GM18498 (cell line): ENCODE results near the gene DNAJB2.
"Not testable (repeated sequence)": the region's sequence is repeated elsewhere in the genome, so short reads cannot be mapped to it uniquely, and the experiment has no call there.

ENCODE experiments used
- ATAC-seq: cut with Tn5 transposase; IDR thresholded peaks from one replicate; pipeline ENCODE4 v1.9.1; 2021; ENCODE audit warnings: mild to moderate bottlenecking, moderate library complexity; ENCODE audit not compliant: unreplicated experiment

The DNAJB2 gene

GRCh38 chr2:219254590-219255201, 24.5 kb upstream of the DNAJB2 start:
- ATAC-seq: peak; percentile 32

DNA sequence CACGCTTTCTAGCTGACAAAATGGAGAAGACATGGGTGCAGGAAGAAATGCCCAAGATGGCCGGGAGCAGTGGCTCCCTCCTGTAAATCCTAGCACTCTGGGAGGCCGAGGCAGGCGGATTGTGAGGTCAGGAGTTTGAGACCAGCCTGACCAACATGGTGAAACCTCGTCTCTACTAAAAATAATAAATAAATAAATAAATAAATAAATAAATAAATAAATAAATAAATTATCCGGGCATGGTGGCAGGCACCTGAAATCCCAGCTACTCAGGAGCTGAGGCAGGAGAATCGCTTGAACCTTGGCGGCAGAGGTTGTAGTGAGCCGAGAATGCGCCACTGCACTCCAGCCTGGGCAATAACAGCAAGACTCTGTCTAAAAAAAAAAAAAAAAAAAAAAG, 20.2 kb upstream of the DNAJB2 start:
- not testable (repeated sequence) for ATAC-seq

DNA sequence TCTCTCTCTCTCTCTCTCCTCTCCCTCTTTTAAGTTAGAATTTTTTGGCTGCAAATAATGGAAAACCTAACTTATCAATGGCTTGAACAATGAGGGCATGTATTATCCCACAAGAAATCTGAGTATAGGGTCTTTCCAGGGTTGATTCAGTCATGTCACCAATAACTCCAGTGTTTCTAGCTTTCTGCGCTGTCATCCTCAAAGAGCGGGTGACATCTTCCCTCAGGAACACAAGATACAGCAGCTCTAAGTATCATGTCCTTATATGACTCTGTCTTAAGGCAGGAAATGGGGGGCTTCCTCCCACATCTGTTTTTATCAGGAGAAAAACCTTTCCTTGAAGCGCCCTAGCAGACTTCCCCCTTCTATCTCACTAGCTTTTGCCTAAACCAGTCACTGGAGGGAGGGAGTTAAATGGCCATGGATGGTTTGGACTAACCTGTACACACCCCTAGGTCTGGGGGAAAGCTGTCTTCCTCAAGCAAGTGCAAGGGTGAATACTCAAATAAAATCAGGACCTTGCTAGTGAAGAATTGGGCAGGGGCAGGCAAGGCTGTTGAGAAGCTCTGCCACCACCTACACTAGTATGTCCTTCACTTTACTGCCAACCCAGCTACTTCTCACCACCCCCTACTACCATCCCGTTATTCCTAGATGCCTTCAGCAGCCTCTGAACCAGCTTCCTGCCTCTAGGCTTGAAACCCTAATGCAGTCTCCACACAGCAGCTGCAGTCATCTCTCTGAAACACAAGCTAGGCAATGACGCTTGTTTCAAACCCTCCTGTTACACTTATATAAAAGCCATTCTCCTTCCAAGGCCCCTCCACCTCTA, 17.9 kb upstream of the DNAJB2 start:
- no peak for ATAC-seq

- ATAC-seq: no peak
Measured at GRCh38 chr2:219266232-219266631, 12.9 kb upstream of the DNAJB2 start.

GRCh38 chr2:219266886-219267285, 12.3 kb upstream of the DNAJB2 start:
- no peak for ATAC-seq

DNA sequence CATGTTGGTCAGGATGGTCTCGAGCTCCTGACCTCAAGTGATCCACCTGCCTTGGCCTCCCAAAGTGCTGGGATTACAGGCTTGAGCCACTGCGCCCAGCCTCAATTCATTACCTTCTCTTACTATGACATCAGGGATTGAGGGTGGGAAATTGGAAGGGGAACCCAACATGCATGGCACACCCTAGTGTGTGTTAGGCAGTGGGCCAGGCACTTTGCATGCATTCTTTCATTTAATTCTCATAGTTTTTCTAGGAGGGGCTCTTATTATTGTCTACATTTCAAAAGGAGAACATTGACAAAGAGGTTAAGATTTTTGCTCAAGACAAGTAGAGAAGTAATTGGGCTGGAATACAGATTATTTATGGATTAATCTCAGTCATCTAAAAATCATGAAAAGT, 10.9 kb upstream of the DNAJB2 start:
- ATAC-seq: no peak

- no peak for ATAC-seq
Measured at GRCh38 chr2:219269362-219270054, 9.7 kb upstream of the DNAJB2 start.

DNA sequence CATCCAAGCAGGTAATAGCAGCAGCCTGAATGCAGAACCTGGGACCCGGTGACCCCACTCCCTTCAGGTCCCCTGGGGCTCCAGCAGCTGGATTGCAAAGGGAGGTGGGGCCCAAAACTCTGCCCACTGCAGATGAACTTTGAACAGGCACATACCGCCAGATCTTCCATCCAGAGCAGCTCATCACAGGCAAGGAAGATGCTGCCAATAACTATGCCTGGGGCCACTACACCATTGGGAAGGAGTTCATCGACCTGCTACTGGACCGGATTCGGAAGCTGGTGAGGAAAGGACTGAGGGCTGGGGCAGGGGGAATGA, 9.2 kb upstream of the DNAJB2 start:
- ATAC-seq: no peak

DNA sequence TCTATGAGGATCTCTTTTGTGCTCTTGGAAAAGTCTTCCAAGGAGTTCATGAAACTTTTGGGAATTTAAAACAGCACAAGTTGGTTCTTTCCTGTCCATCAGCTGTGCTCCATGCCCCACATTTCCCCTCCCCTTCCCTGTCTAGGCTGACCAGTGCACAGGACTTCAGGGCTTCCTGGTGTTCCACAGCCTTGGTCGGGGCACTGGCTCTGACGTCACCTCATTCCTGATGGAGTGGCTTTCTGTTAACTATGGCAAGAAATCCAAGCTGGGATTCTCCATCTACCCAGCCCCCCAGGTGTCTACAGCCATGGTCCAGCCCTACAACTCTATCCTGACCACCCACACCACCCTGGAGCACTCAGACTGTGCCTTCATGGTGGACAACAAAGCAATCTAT, 8.1 kb upstream of the DNAJB2 start:
- ATAC-seq: no peak

- no peak for ATAC-seq
Measured at GRCh38 chr2:219272356-219272755, 6.8 kb upstream of the DNAJB2 start.

DNA sequence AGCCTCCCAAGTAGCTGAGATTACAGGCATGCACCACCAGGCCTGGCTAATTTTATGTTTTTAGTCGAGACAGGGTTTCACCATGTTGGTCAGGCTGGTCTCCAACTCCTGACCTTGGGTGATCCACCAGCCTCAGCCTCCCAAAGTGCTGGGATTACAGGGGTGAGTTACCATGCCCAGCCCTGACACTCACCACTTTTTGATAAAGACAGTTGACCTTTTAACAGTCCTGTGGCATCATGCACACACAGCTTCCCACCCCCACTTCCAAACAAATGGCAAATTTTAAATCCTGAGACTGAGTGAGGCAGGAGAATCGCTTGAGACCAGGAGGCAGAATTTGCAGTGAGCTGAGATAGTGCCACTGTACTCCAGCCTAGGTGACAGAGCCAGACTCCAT, 6.2 kb upstream of the DNAJB2 start:
- ATAC-seq: no peak

GRCh38 chr2:219273937-219274336, 5.2 kb upstream of the DNAJB2 start:
- no peak for ATAC-seq

GRCh38 chr2:219274361-219274921, 4.7 kb upstream of the DNAJB2 start:
- no peak for ATAC-seq

- peak; percentile 25 for ATAC-seq
Measured at GRCh38 chr2:219277703-219278654, 1.2 kb upstream of the DNAJB2 start.

DNA sequence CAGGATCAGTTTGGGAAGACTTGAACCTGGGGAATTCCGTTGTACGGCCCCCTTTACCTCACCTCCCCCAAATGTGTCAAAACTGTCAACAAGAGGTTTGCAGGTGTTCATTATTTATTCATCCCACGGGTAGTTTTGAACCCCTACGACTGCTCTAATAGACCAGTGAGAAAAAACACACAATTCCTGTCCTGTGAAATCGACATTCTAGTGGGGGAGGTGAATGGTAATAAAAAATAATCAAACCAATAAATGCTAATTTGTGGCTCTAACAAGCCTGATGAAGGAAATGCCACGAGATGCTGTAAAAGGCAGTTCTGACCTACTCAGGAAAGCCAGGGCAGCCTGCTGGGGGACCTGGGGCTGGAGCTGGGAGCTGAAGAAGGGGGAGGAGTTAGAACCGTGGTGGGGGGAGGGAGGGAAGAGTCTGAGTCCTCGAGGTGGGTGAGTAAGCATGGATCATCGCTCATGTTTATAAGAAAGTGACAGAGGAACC, 463 bp upstream of the DNAJB2 start:
- ATAC-seq: no peak

GRCh38 chr2:219279916-219280516, 850 bp downstream of the DNAJB2 start:
- ATAC-seq: no peak

DNA sequence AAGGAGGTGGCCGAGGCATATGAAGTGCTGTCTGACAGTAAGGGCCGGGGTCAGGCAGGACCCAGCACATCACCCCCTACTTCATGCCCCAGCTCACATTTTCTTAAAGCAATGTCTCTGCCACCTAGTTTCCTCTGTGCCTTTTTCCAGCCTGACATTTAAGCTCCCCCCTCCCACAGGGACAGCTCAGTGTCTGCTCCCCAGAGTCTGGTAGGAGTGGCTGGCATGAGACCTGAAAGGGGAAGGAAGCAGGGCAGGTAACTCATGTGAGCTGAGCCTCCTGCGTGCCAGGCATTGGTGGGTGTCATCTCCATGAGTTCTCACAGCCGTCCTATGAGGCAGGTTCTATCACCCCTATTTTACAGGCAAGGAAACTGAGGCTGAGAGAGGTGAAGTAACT, 1.5 kb downstream of the DNAJB2 start:
- ATAC-seq: no peak

DNA sequence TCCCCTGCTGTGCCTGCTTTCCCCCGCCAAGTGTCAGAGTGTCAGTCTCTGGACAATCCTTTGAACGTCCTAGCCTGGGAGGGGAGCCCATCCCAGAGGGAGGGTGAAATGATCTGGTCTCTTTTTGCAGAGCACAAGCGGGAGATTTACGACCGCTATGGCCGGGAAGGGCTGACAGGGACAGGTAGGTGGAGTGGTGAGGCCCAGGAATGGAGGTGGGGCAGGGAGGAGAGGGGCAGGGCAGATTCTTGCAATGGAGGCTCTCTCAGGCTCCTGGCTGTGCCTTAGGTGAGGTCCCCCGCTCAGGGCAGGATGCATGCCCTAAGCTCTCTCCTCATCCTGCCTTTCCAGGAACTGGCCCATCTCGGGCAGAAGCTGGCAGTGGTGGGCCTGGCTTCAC, 2.4 kb downstream of the DNAJB2 start:
- no peak for ATAC-seq

GRCh38 chr2:219282375-219282774, 3.2 kb downstream of the DNAJB2 start:
- no peak for ATAC-seq

- ATAC-seq: no peak
Measured at GRCh38 chr2:219282943-219283581, 3.9 kb downstream of the DNAJB2 start.
